Muscle of arm (tissue), 12 donors: ENCODE results near the gene PLXNA4. TPM values are rescaled to one million over a fixed set of nuclear protein-coding genes. Genes with fewer than 3 reads are reported as not detected.

Experiments
- DNase-seq: peaks from one replicate; pipeline ENCODE4 v3.0.0-alpha.2; 2013
- polyA plus RNA-seq, 12 donors: library from polyadenylated mRNA; unstranded; fragments of 120-200 nt; gene quantifications; one replicate each; pipeline ENCODE4 v1.2.1, GENCODE V29; 2013; ENCODE audit not compliant: insufficient read length in 12 of 12

Gene PLXNA4
- polyA plus RNA-seq, 12 donors, result 1.8 to 8.4 (median 4.5) TPM; not detected in 1

GRCh38 chr7:132592936-132593335, 16.7 kb upstream of the PLXNA4 start:
- no peak for DNase-seq

GRCh38 chr7:132592231-132592920, 16.1 kb upstream of the PLXNA4 start:
- DNase-seq, result no peak

GRCh38 chr7:132590162-132590561, 13.9 kb upstream of the PLXNA4 start:
- no peak for DNase-seq

GRCh38 chr7:132588596-132588995, 12.3 kb upstream of the PLXNA4 start:
- DNase-seq, result no peak

- DNase-seq, result no peak
Observed at GRCh38 chr7:132584796-132585494, 8.7 kb upstream of the PLXNA4 start.

GRCh38 chr7:132581431-132581830, 5.2 kb upstream of the PLXNA4 start:
- no peak for DNase-seq

GRCh38 chr7:132580717-132581285, 4.5 kb upstream of the PLXNA4 start:
- peak; percentile 75 for DNase-seq

- DNase-seq, result no peak
Observed at GRCh38 chr7:132580277-132580676, 4.0 kb upstream of the PLXNA4 start.

GRCh38 chr7:132579260-132579899, 3.1 kb upstream of the PLXNA4 start:
- no peak for DNase-seq

GRCh38 chr7:132578826-132579225, 2.6 kb upstream of the PLXNA4 start:
- no peak for DNase-seq

GRCh38 chr7:132578050-132578370, 1.7 kb upstream of the PLXNA4 start:
- DNase-seq, result no peak

GRCh38 chr7:132577206-132578049, 1.2 kb upstream of the PLXNA4 start:
- peak; percentile 82 for DNase-seq

- no peak for DNase-seq
Observed at GRCh38 chr7:132576721-132577085, 433 bp upstream of the PLXNA4 start.

- DNase-seq, result peak; percentile 44
Observed at GRCh38 chr7:132575419-132575981, 770 bp downstream of the PLXNA4 start.

- no peak for DNase-seq
Observed at GRCh38 chr7:132574223-132574622, 2.0 kb downstream of the PLXNA4 start.

- no peak for DNase-seq
Observed at GRCh38 chr7:132573251-132573955, 2.9 kb downstream of the PLXNA4 start.

- no peak for DNase-seq
Observed at GRCh38 chr7:132572526-132572925, 3.7 kb downstream of the PLXNA4 start.

- no peak for DNase-seq
Observed at GRCh38 chr7:132571970-132572369, 4.3 kb downstream of the PLXNA4 start.

- DNase-seq, result no peak
Observed at GRCh38 chr7:132569884-132570614, 6.2 kb downstream of the PLXNA4 start.

GRCh38 chr7:132568962-132569361, 7.3 kb downstream of the PLXNA4 start:
- DNase-seq, result no peak
